OCI-LY7 (cell line): ENCODE measurements around the gene SLC48A1. TPM values are rescaled to one million over a fixed set of nuclear protein-coding genes. Genes with fewer than 3 reads are reported as not detected.

ENCODE experiments used
- BruUV-seq: library from RNA; stranded (reverse); fragments of 400-500 nt; replicated peaks from 2 replicates; lab custom pipeline; 2021; lab: Mats Ljungman, UMichigan
- CTCF ChIA-PET: fragments of 300-600 bp; sonication (Branson Sonifier 250); formaldehyde crosslinking; loops from one replicate; lab custom pipeline; 2022; ENCODE audit warnings: antibody characterized with exemption; ENCODE audit not compliant: unreplicated experiment; lab: Charles Lee
- POLR2A ChIA-PET: fragments of 300-600 bp; sonication (Branson Sonifier 250); formaldehyde crosslinking; loops from one replicate; lab custom pipeline; 2022; ENCODE audit warnings: antibody characterized with exemption; lab: Charles Lee
- DNase-seq: peaks from one replicate; pipeline ENCODE4 v3.0.0-alpha.2; 2015; ENCODE audit warnings: low spot score
- H2AFZ ChIP-seq: fragments of 200-600 bp; sonication (generic), shearing (Covaris generic); 2 replicates; pipeline ENCODE4 v1.6.1; 2014; ENCODE audit warnings: mild to moderate bottlenecking, antibody characterized with exemption, low read length, moderate library complexity
- H3K27ac ChIP-seq: fragments of 200-600 bp; sonication (generic); 2 replicates; pipeline ENCODE4 v1.5.1; 2014; ENCODE audit warnings: mixed run types, low read depth, mild to moderate bottlenecking, moderate library complexity, low read length, inconsistent platforms; ENCODE audit not compliant: poor library complexity, severe bottlenecking
- H3K36me3 ChIP-seq: fragments of 200-600 bp; sonication (generic); 2 replicates; pipeline ENCODE4 v1.6.1; 2014; ENCODE audit warnings: mild to moderate bottlenecking, antibody characterized with exemption, low read length, moderate library complexity, mixed read lengths; ENCODE audit not compliant: insufficient read depth
- H3K4me1 ChIP-seq: fragments of 200-600 bp; sonication (generic); 2 replicates; pipeline ENCODE4 v1.5.1; 2014; ENCODE audit warnings: mild to moderate bottlenecking, low read length; ENCODE audit not compliant: insufficient read depth, poor library complexity, severe bottlenecking
- H3K4me2 ChIP-seq: fragments of 200-600 bp; sonication (generic); 2 replicates; pipeline ENCODE4 v1.6.1; 2014; ENCODE audit warnings: mild to moderate bottlenecking, low read length
- H3K4me3 ChIP-seq: fragments of 200-600 bp; sonication (generic); 2 replicates; pipeline ENCODE4 v1.5.1; 2014; ENCODE audit warnings: mild to moderate bottlenecking, low read depth, low read length; ENCODE audit not compliant: poor library complexity, severe bottlenecking
- H3K79me2 ChIP-seq: fragments of 200-600 bp; sonication (generic); 2 replicates; pipeline ENCODE4 v1.6.1; 2016; ENCODE audit warnings: low read depth, mild to moderate bottlenecking, low read length, moderate library complexity, mixed read lengths; ENCODE audit not compliant: insufficient read depth
- H3K9me2 ChIP-seq: fragments of 200-600 bp; sonication (generic); 2 replicates; pipeline ENCODE4 v1.6.1; 2016; ENCODE audit warnings: mild to moderate bottlenecking, low read length, mixed read lengths; ENCODE audit not compliant: insufficient read depth
- H3K9me3 ChIP-seq: fragments of 200-600 bp; sonication (generic); 2 replicates; pipeline ENCODE4 v1.6.1; 2014; ENCODE audit warnings: mild to moderate bottlenecking, mixed run types, low read length, mixed read lengths
- H4K20me1 ChIP-seq: fragments of 200-600 bp; sonication (generic); 2 replicates; pipeline ENCODE4 v1.6.1; 2014; ENCODE audit warnings: mild to moderate bottlenecking, antibody characterized with exemption, low read length, moderate library complexity, mixed read lengths; ENCODE audit not compliant: insufficient read depth
- CTCF ChIP-seq: fragments of 200-600 bp; sonication (generic); conservative IDR thresholded peaks from 2 replicates; pipeline ENCODE4 v1.5.1; 2014; ENCODE audit warnings: mild to moderate bottlenecking, antibody characterized with exemption, low read length, moderate library complexity, mixed read lengths
- EZH2phosphoT487 ChIP-seq: fragments of 200-600 bp; sonication (generic); IDR thresholded peaks from 2 replicates; pipeline ENCODE4 v1.6.1; 2018; ENCODE audit warnings: low read depth, borderline replicate concordance, mild to moderate bottlenecking, mixed run types, antibody characterized with exemption, low read length, moderate library complexity, mixed read lengths
- intact Hi-C: fragments of 100-400 bp; cut with micrococcal nuclease; formaldehyde crosslinking; loops from one replicate; pipeline ENCODE4 v1.10.0; 2022; ENCODE audit not compliant: unreplicated experiment
- total RNA-seq, 2 experiments: library from RNA; depleted of rRNA in 1 of 2; stranded (reverse); fragments of >200 nt in 1 of 2; shearing (Covaris generic) in 1 of 2; gene quantifications; 2 replicates each; pipeline ENCODE4 v1.2.3, GENCODE V29; 2014 to 2022

The SLC48A1 gene
- total RNA-seq, 2 experiments from 2014 or later, result 9.6 to 12.0 TPM

GRCh38 chr12:47750916-47751470 is 22.0 kb upstream of the SLC48A1 start:
- Histone ChIP-seq H3K79me2 (no peaks in the 10 kb centered on the region), H4K20me1 (no peaks in the 10 kb centered on the region), H3K4me1 (peaks cover 62% of the 10 kb centered on the region), H3K36me3 (no peaks in the 10 kb centered on the region), H3K4me2 (no peak overlapping the region), H3K4me3 (no peak overlapping the region), H2AFZ (no peak overlapping the region), H3K9me3 (no peaks in the 10 kb centered on the region), H3K9me2 (no peaks in the 10 kb centered on the region), H3K27ac (no peak overlapping the region)
- intact Hi-C loops, result no loop called here
- ChIA-PET CTCF (no interaction called here), POLR2A (interaction anchor here (1.3 kb wide), 1 partner anchor 16 kb away, joined by 3 read pairs; no protein-coding TSS in a partner anchor)
- no TSS peak for BruUV-seq
- no peak for DNase-seq
- no peak for TF ChIP-seq CTCF
- no peak for TF ChIP-seq EZH2phosphoT487

- intact Hi-C loops, result no loop called here
- Histone ChIP-seq H3K4me2 (no peak overlapping the region), H3K27ac (no peak overlapping the region), H4K20me1 (no peaks in the 10 kb centered on the region), H2AFZ (no peak overlapping the region), H3K79me2 (no peaks in the 10 kb centered on the region), H3K9me2 (no peaks in the 10 kb centered on the region), H3K4me1 (peaks cover 60% of the 10 kb centered on the region), H3K9me3 (no peaks in the 10 kb centered on the region), H3K36me3 (no peaks in the 10 kb centered on the region), H3K4me3 (no peak overlapping the region)
- ChIA-PET POLR2A (interaction anchor here (1.3 kb wide), 1 partner anchor 15 kb away, joined by 3 read pairs; no protein-coding TSS in a partner anchor), CTCF (interaction anchor here (0.6 kb wide), 1 partner anchor 15 kb away, joined by 14 read pairs; no protein-coding TSS in a partner anchor)
- TF ChIP-seq EZH2phosphoT487, result no peak
- no TSS peak for BruUV-seq
- DNase-seq, result peak; percentile 45
These were observed 21.5 kb upstream of the SLC48A1 start for GRCh38 chr12:47751561-47751960.

GRCh38 chr12:47752121-47752520 is 20.9 kb upstream of the SLC48A1 start:
- Histone ChIP-seq H2AFZ (no peak overlapping the region), H3K27ac (no peak overlapping the region), H3K9me3 (no peaks in the 10 kb centered on the region), H3K4me2 (no peak overlapping the region), H3K79me2 (no peaks in the 10 kb centered on the region), H3K4me1 (peaks cover 54% of the 10 kb centered on the region), H3K9me2 (no peaks in the 10 kb centered on the region), H3K36me3 (no peaks in the 10 kb centered on the region), H3K4me3 (no peak overlapping the region), H4K20me1 (no peaks in the 10 kb centered on the region)
- no TSS peak for BruUV-seq
- intact Hi-C loops, result no loop called here
- TF ChIP-seq EZH2phosphoT487 (no peak), CTCF (no peak)
- no peak for DNase-seq
- ChIA-PET POLR2A (interaction anchor here (1.3 kb wide), 1 partner anchor 15 kb away, joined by 3 read pairs; no protein-coding TSS in a partner anchor), CTCF (interaction anchor here (0.6 kb wide), 1 partner anchor 15 kb away, joined by 14 read pairs; no protein-coding TSS in a partner anchor)
